Neural crest cell (in vitro differentiated cells): ENCODE measurements around the gene PAPPA2. TPM values are rescaled to one million over a fixed set of nuclear protein-coding genes. Genes with fewer than 3 reads are reported as not detected.

Experiments
- DNase-seq: peaks from one replicate; pipeline ENCODE4 v3.0.0; 2021; ENCODE audit warnings: low read depth, mixed read lengths, low spot score
- H3K27ac Mint-ChIP-seq: one replicate; pipeline ENCODE4 v1.8.0; 2021; ENCODE audit warnings: mild to moderate bottlenecking, mixed read lengths; ENCODE audit not compliant: unreplicated experiment
- H3K27me3 Mint-ChIP-seq: 2 replicates; pipeline ENCODE4 v1.8.0; 2021; ENCODE audit warnings: low read depth, mild to moderate bottlenecking, mixed read lengths
- H3K36me3 Mint-ChIP-seq: 2 replicates; pipeline ENCODE4 v1.8.0; 2021; ENCODE audit warnings: low read depth, mild to moderate bottlenecking, mixed read lengths
- H3K4me1 Mint-ChIP-seq: 2 replicates; pipeline ENCODE4 v1.8.0; 2021; ENCODE audit warnings: mixed read lengths
- H3K4me3 Mint-ChIP-seq: one replicate; pipeline ENCODE4 v1.8.0; 2021; ENCODE audit warnings: mild to moderate bottlenecking, mixed read lengths
- H3K9me3 Mint-ChIP-seq: 2 replicates; pipeline ENCODE4 v1.8.0; 2021; ENCODE audit warnings: mixed read lengths
- total RNA-seq: library from RNA; stranded (reverse); gene quantifications from 2 replicates; pipeline ENCODE4 v1.2.1, GENCODE V29; 2021
- TF ChIP-seq, protein P1 (sequence below): fragments of 200-600 bp; sonication (generic); conservative IDR thresholded peaks from 2 replicates; pipeline ENCODE4 v1.5.0; 2021; ENCODE audit warnings: antibody characterized with exemption, mild to moderate bottlenecking

PAPPA2 gene
- total RNA-seq, 1 donor from 2014 or later: 0.79 TPM

DNA sequence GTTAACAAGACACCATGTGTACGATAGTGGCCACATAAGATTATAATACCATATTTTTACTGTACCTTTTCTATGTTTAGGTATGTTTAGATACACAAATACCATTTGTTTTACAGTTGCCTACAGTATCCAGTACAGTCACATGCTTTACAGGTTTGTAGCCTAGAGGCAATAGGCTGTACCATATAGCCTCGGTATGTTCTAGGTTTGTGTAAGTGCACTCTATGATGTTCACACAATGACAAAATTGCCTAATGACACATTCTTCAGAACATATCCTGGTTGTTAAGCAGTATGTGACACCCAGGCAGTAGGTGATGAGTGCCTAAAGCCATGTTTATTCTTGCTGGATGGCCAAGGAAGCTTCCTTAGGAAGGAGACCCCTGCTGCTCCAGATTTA lies 111.8 kb downstream of the PAPPA2 start:
- H3K4me1 Mint-ChIP-seq: no peaks in the 10 kb centered on the region
- no peak overlapping the region for H3K4me3 Mint-ChIP-seq
- H3K9me3 Mint-ChIP-seq: no peaks in the 10 kb centered on the region
- no peak for DNase-seq
- H3K27me3 Mint-ChIP-seq: peaks cover 7% of the 10 kb centered on the region
- H3K36me3 Mint-ChIP-seq: no peaks in the 10 kb centered on the region
- TF ChIP-seq, protein P1, sequence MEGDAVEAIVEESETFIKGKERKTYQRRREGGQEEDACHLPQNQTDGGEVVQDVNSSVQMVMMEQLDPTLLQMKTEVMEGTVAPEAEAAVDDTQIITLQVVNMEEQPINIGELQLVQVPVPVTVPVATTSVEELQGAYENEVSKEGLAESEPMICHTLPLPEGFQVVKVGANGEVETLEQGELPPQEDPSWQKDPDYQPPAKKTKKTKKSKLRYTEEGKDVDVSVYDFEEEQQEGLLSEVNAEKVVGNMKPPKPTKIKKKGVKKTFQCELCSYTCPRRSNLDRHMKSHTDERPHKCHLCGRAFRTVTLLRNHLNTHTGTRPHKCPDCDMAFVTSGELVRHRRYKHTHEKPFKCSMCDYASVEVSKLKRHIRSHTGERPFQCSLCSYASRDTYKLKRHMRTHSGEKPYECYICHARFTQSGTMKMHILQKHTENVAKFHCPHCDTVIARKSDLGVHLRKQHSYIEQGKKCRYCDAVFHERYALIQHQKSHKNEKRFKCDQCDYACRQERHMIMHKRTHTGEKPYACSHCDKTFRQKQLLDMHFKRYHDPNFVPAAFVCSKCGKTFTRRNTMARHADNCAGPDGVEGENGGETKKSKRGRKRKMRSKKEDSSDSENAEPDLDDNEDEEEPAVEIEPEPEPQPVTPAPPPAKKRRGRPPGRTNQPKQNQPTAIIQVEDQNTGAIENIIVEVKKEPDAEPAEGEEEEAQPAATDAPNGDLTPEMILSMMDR: no peak
- H3K27ac Mint-ChIP-seq: no peak overlapping the region

- H3K4me1 Mint-ChIP-seq: no peaks in the 10 kb centered on the region
- no peaks in the 10 kb centered on the region for H3K36me3 Mint-ChIP-seq
- H3K4me3 Mint-ChIP-seq: no peak overlapping the region
- DNase-seq: no peak
- peaks cover 7% of the 10 kb centered on the region for H3K27me3 Mint-ChIP-seq
- TF ChIP-seq, protein P1: no peak
- no peak overlapping the region for H3K27ac Mint-ChIP-seq
- H3K9me3 Mint-ChIP-seq: no peaks in the 10 kb centered on the region
Observed at GRCh38 chr1:176575991-176576390, 113.0 kb downstream of the PAPPA2 start.

GRCh38 chr1:176576670-176577069 lies 113.7 kb downstream of the PAPPA2 start:
- Mint-ChIP-seq H3K9me3 (no peaks in the 10 kb centered on the region), H3K27me3 (peaks cover 7% of the 10 kb centered on the region), H3K27ac (no peak overlapping the region), H3K36me3 (no peaks in the 10 kb centered on the region), H3K4me3 (no peak overlapping the region), H3K4me1 (no peaks in the 10 kb centered on the region)
- TF ChIP-seq, protein P1: no peak
- no peak for DNase-seq

GRCh38 chr1:176577646-176578197 lies 114.7 kb downstream of the PAPPA2 start:
- H3K36me3 Mint-ChIP-seq: no peaks in the 10 kb centered on the region
- H3K27ac Mint-ChIP-seq: no peak overlapping the region
- H3K4me1 Mint-ChIP-seq: no peaks in the 10 kb centered on the region
- H3K9me3 Mint-ChIP-seq: no peaks in the 10 kb centered on the region
- TF ChIP-seq, protein P1: no peak
- no peak for DNase-seq
- peaks cover 7% of the 10 kb centered on the region for H3K27me3 Mint-ChIP-seq
- no peak overlapping the region for H3K4me3 Mint-ChIP-seq

GRCh38 chr1:176579087-176579486 lies 116.1 kb downstream of the PAPPA2 start:
- TF ChIP-seq, protein P1: no peak
- Mint-ChIP-seq H3K4me3 (no peak overlapping the region), H3K4me1 (no peaks in the 10 kb centered on the region), H3K27me3 (peaks cover 7% of the 10 kb centered on the region), H3K27ac (no peak overlapping the region), H3K9me3 (peaks cover 2% of the 10 kb centered on the region), H3K36me3 (no peaks in the 10 kb centered on the region)
- no peak for DNase-seq
